OCI-LY3 (cell line): ENCODE data around the gene IMMP2L.

Experiments
- EZH2phosphoT487 ChIP-seq: fragments of 200-600 bp; shearing (Covaris generic); IDR thresholded peaks from 2 replicates; pipeline ENCODE4 v1.6.1; 2018; ENCODE audit warnings: antibody characterized with exemption, mixed run types, low read depth
- TF ChIP-seq, protein P1 (sequence below): fragments of 200-600, 300-600 bp; sonication (generic); IDR thresholded peaks from 2 replicates; pipeline ENCODE4 v1.5.1; 2014; ENCODE audit warnings: antibody characterized with exemption, low read length, low read depth

GRCh38 chr7:110685899-110686298, 876.4 kb downstream of the IMMP2L start:
- TF ChIP-seq, protein P1, sequence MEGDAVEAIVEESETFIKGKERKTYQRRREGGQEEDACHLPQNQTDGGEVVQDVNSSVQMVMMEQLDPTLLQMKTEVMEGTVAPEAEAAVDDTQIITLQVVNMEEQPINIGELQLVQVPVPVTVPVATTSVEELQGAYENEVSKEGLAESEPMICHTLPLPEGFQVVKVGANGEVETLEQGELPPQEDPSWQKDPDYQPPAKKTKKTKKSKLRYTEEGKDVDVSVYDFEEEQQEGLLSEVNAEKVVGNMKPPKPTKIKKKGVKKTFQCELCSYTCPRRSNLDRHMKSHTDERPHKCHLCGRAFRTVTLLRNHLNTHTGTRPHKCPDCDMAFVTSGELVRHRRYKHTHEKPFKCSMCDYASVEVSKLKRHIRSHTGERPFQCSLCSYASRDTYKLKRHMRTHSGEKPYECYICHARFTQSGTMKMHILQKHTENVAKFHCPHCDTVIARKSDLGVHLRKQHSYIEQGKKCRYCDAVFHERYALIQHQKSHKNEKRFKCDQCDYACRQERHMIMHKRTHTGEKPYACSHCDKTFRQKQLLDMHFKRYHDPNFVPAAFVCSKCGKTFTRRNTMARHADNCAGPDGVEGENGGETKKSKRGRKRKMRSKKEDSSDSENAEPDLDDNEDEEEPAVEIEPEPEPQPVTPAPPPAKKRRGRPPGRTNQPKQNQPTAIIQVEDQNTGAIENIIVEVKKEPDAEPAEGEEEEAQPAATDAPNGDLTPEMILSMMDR = no peak
- no peak for TF ChIP-seq EZH2phosphoT487
